Measurements from ENCODE around the gene NRCAM.

The NRCAM gene

GRCh38 chr7:108236681-108237415 is 219.4 kb downstream of the NRCAM start:
- no peak for DNase-seq

DNA sequence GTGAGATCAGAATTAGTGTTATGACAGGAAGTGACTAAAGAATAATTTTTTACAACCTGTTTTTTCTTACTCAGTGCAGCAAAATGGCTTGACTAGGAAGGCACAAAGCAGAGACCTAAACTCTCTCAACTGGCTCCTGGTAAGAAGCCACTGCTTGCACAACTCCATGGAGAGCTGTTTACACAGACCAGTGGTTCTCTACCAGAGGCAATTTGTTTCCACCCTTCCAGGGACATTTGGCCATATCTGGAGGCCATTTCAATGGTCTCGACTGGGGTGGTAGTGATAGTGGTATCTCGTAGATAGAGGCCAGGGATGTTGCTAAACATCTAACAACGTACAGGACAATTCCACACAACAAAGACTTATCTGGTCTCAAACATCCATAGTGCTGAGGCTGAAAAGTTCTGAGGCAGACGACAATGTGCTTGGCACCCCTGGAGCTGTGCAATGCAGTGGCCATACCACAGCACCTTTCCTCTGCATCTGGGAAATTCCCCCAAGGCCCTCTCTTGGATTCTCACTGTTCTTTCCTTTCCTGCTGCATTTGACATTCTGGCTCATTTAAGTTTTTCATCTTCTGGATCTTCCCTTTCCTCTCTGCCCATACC is 220.7 kb downstream of the NRCAM start:
- no peak for DNase-seq

DNA sequence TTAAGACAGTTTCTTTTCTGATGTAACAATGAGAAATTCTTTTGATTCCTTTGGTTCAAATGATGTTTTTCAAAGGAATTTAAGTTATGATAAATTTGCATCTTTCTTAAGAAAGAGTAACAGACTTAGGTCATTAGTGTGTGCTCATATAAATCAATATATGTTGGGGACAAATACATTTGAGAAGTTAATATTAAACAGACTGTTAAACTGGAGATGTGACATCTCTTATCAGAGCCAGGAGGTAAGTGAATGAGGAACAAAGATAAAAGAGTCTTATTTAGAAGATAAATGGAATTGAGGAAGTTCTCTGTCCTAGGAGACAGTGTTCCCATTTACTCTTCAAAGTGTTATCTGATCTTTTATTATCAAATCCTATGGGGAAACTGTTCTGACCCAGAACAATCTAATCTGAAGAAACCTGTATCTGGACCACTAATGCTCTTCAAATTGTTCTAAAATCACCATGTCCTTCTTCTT is 221.2 kb downstream of the NRCAM start:
- no peak for DNase-seq

DNA sequence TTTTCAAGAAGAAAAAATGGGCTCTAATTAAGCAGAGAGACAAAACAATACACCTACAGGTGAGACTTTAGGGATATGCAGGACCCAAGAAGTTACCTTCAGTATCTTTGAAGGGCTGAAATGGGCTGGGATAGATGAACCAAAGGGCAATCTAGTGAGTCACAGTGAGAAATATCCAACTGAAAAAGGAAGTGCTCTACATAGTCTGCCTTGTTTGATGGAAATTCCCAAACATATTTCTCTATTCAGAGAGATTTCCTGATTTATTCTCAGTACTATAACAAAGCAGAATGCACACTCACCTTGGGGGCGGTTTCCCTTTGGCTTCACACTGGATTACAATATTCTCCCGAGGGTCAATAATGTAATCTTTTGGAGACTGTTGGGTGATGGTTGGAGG is 222.0 kb downstream of the NRCAM start:
- peak; percentile 9 to 26 for DNase-seq

GRCh38 chr7:108232076-108232475 is 224.2 kb downstream of the NRCAM start:
- no peak for DNase-seq

- no peak for DNase-seq
Observed at GRCh38 chr7:108231221-108231620, 225.0 kb downstream of the NRCAM start.

DNA sequence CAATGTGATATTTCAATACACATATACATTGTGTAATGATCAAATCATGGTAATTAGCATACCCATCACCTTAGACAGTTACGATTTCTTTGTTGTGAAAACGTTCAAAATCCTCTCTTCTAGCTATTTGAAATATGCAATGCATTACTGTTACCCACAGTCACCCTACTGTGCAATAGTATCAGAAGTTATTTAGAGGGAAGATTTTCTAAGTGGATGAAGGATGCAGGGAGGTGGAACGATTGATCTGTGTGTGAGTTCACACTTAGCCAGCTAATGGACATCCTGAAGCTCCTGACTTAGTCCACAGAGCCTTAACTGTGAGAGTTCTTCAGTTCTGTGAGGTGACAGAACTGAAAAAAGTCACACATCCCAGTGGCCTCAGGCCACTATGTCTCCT is 228.9 kb downstream of the NRCAM start:
- no peak for DNase-seq

- DNase-seq = no peak
Observed at GRCh38 chr7:108226816-108227299, 229.4 kb downstream of the NRCAM start.

- DNase-seq = no peak
Observed at GRCh38 chr7:108225531-108226181, 230.6 kb downstream of the NRCAM start.

GRCh38 chr7:108224387-108224786 is 231.8 kb downstream of the NRCAM start:
- no peak for DNase-seq

GRCh38 chr7:108222236-108222892 is 233.9 kb downstream of the NRCAM start:
- no peak for DNase-seq

GRCh38 chr7:108211382-108212201 is 244.6 kb downstream of the NRCAM start:
- peak; percentile 29 to 75 for DNase-seq

- DNase-seq = no peak
Observed at GRCh38 chr7:108210796-108211195, 245.4 kb downstream of the NRCAM start.

GRCh38 chr7:108205311-108205710 is 250.9 kb downstream of the NRCAM start:
- peak; percentile 41 to 52 for DNase-seq

- DNase-seq = no peak
Observed at GRCh38 chr7:108204281-108204796, 251.9 kb downstream of the NRCAM start.

- no peak for DNase-seq
Observed at GRCh38 chr7:108203537-108203936, 252.7 kb downstream of the NRCAM start.

DNA sequence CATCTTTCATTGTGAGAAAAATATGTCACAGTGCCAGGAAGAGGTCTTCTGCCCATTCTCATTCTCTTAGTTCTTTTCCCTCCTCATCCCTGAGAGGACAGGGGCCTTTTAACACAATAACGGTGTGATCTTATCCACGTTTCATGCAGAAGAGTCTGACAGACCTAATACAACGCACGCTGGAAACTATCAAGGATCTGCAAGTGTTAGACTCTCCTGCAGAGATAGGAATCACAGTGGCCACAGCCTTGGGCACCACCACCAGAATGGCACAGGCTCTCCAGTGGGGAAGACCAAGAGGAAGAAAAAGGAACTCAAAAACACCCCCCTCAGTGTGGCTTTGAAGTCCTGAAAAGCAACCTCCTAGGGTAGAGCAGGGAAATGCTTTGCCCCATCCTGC is 253.5 kb downstream of the NRCAM start:
- no peak for DNase-seq

- DNase-seq = no peak
Observed at GRCh38 chr7:108201766-108202165, 254.5 kb downstream of the NRCAM start.

DNA sequence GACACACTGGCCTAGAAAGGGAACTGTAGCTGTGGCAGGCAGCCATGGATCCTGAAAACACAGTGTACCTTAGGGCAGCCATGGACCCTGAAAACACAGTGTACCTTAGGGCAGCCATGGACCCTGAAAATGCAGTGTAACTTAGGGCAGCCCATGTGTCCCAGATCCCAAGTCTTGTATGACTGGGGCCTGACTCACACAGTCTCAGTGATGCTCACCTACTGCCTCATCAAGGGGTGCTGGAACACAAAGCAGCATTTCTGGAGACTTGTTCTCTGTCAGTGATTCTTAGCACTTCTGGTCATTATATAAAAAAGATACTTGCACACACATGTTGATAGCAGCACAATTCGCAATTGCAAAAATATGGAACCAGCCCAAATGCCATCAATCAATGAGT is 255.9 kb downstream of the NRCAM start:
- DNase-seq = no peak

GRCh38 chr7:108197371-108198091 is 258.7 kb downstream of the NRCAM start:
- no peak for DNase-seq

DNA sequence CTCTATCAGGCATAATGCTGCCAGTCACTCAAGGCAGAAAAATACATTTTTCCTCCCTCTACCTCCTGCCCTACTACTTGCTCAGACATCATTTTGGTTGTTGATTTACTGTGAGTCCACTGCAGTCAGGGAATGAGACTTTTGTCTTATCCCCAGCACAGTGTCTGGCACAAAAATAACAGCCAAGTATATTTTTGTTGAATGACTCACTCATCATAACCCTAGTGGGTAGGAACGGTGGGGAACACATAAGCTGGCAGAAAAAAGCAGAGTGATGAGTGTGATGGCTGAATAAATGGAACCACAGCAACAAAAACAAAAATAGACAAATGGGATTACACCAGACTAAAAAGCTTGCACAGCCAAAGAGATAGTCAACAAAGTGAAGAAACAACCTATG is 260.2 kb downstream of the NRCAM start:
- no peak for DNase-seq

All from inflammatory macrophage treated with lipopolysaccharide for 1 hour (primary cell).